GM12874 (cell line): ENCODE results near the gene TOR1AIP1.

Experiments used
- TF ChIP-seq, protein P1 (sequence below): IDR thresholded peaks from 2 replicates; pipeline ENCODE4 v1.5.1; 2011; ENCODE audit warnings: low read depth, mild to moderate bottlenecking, control low read depth, low read length, moderate library complexity; ENCODE audit not compliant: insufficient read depth

TOR1AIP1 gene

DNA sequence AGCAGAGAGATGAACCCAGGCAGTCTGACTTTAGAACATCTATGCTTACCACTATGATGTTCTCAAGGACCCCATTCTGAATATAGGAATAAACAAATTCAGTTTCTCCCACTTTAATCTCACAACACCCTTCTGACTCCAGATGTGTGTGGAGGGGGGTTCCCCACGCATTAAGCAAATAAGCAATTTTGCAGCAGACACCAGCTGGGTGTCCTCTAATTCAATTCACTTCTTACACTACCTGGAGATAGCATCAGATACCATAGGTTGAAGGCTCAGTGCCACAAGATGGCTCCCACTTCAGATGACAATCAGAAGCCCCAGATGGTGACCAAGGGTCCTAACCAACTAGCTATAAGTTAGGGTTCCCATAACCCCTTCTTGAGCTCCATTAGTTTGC lies 42.2 kb downstream of the TOR1AIP1 start:
- TF ChIP-seq, protein P1, sequence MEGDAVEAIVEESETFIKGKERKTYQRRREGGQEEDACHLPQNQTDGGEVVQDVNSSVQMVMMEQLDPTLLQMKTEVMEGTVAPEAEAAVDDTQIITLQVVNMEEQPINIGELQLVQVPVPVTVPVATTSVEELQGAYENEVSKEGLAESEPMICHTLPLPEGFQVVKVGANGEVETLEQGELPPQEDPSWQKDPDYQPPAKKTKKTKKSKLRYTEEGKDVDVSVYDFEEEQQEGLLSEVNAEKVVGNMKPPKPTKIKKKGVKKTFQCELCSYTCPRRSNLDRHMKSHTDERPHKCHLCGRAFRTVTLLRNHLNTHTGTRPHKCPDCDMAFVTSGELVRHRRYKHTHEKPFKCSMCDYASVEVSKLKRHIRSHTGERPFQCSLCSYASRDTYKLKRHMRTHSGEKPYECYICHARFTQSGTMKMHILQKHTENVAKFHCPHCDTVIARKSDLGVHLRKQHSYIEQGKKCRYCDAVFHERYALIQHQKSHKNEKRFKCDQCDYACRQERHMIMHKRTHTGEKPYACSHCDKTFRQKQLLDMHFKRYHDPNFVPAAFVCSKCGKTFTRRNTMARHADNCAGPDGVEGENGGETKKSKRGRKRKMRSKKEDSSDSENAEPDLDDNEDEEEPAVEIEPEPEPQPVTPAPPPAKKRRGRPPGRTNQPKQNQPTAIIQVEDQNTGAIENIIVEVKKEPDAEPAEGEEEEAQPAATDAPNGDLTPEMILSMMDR, result no peak

DNA sequence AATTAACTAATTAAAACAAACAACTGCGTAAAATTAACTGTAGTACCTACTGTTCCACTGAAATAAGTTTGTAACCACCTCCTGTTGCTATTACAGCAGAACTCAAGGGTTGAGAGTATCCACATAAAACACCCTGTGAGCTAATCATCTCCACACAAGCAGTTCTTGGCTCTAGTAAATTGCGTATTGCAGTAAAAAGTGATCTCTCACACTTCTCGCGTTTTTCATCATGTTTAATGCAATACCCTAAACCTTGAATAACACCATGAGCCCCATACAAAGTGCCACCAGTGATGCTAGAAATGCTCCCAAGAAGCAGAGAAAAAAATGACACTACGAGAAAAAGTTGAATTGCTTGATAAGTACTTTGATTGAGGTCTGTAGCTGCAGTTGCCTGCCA lies 43.2 kb downstream of the TOR1AIP1 start:
- TF ChIP-seq, protein P1, result no peak

DNA sequence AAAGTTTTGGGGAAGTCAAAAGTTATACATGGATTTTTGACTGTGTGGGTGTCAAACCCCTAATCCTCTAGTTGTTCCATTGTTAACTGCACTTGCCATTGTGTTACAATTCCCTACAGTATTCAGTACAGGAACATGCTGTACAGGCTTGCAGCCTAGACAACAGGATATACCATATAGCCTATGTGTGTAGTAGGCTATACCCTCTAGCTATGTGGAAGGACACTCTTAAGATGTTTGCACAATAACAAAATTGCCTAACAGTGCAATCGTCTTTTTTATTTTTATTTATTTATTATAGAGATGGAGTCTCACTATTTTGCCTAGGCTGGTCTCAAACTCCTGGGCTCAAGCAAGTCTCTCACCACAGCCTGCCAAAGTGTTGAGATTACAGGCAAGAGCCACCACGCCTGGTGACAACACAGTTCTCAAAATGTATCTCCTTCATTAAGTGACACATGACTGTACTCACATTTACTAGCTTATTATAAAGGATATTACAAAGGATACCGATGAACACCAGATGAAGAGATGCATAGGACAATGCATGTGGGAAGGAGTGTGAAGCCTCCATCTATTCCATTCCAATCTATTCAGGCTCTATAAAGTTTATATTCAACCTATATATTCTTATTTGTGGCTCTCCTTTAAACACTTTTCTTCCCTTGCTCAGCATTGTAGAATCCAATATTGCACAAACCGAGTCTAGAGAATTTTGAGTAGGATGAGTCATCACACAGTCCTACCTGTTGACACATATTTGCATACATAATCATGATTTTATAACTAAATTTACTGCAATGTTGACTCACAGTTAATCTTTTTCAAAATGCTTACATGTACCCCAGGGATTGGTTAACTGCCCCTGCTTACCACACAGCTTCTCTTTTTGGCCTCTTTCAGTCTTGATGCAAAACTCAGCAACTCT lies 44.1 kb downstream of the TOR1AIP1 start:
- TF ChIP-seq, protein P1, result no peak

DNA sequence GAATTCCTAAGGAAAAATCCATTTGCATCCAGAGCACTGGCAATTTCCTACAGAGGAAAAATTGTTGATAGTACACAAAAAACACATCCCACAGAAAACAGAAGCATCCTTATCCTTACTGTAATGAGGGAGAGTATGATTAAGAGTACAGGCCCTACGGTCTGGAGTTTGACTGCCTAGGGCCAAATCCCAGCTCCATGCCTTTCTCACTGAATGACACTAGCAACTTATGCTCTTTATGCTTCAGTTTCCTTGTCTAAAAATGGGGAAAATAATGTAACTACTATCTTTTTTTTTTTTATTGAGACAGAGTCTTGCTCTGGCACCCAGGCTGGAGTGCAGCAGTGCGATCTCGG lies 44.7 kb downstream of the TOR1AIP1 start:
- TF ChIP-seq, protein P1, result no peak

DNA sequence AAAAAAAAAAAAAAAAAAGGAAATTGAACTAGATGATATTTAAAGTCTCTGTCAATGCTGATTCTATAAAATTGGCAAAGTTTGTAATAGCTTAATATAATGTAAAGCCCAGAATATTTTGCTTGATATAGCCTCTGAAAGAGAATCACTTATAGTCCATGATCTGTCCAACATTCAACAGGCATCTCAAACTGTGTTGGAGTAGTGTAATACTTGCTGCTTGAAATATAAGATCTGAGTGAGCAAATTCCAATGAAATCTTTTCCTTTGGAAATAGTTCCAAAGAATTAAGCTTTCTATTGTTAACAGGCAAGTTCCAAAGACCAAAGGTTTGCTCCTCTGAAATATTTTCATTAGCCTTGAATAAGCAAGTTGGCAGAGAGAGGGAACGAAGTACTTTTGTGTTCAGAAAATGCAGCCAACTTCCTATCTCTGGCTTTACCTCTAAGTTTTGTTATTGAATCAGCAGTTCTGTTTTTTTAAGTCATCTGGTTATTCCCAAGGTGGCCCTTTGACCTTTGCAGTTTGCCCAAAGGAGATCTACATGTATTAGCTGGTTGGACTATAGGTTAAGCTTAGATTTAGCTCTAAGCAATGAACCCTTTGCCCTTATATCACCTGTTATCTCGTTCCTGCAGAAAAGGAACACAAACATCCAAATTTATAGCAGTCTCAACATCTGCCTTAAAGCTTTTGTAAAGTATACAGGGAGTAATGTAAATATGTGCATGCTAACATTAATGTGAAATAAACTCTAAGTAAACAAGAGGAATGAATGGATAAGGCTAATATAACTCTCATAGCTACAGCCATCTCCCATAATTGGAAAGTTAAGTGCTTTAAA lies 48.1 kb downstream of the TOR1AIP1 start:
- TF ChIP-seq, protein P1, result no peak

DNA sequence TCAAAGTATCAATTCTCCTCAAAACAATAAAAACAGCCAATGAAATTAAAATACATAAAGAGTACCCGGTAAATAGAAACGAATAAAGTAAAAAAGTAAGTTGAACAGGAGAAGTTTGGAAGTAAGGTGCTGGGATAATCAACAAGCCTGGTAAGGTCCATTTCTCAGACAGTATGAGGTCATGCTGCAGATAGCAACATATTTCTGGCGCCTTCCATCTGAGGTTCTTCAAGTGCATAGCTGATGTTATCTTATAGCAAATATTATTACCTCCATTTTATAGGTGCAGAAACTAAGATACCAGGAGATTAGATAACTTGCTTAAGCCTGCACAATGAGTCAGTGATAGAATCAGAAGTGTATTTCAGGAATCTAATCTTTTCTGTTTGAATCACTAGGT lies 48.8 kb downstream of the TOR1AIP1 start:
- TF ChIP-seq, protein P1, result no peak

DNA sequence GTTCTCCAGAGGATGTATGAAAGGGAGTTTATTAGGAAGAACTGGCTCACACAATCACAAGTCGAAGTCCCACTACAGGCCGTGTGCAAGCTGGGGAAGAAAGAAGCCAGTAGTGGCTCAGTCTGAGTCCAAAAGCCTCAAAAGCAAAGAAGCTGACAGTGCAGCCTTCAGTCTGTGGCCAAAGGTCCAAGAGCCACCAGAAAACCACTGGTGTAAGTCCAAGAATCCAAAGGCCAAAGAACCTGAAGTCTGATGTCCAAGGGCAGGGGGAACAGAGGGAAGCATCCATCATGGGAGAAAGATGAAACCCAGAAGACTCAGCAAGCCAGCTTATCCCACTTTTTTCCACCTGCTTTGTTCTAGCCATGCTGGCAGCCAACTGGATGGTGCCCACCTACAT lies 51.1 kb downstream of the TOR1AIP1 start:
- TF ChIP-seq, protein P1, result no peak
